Testis (tissue), 2 donors: ENCODE measurements around the gene MCF2L.

Source experiments
- POLR2A ChIP-seq: fragments of 450-650 bp; IDR thresholded peaks from one replicate; pipeline ENCODE4 v1.6.1; 2017; ENCODE audit warnings: antibody characterized with exemption, mild to moderate bottlenecking, moderate library complexity
- TF ChIP-seq, protein P1 (sequence below), 3 experiments: fragments of 450-650 bp in 2 of 3; fragments of 200-600 bp in 1 of 3; sonication (generic) in 1 of 3; IDR thresholded peaks; one replicate each; pipeline ENCODE4 v1.5.1; 2016 to 2019; ENCODE audit warnings: antibody characterized with exemption in 3 of 3, mild to moderate bottlenecking in 2 of 3, moderate library complexity in 1 of 3

GRCh38 chr13:112981451-112981850, 12.4 kb downstream of the MCF2L start:
- TF ChIP-seq POLR2A, result no peak
- TF ChIP-seq, protein P1, sequence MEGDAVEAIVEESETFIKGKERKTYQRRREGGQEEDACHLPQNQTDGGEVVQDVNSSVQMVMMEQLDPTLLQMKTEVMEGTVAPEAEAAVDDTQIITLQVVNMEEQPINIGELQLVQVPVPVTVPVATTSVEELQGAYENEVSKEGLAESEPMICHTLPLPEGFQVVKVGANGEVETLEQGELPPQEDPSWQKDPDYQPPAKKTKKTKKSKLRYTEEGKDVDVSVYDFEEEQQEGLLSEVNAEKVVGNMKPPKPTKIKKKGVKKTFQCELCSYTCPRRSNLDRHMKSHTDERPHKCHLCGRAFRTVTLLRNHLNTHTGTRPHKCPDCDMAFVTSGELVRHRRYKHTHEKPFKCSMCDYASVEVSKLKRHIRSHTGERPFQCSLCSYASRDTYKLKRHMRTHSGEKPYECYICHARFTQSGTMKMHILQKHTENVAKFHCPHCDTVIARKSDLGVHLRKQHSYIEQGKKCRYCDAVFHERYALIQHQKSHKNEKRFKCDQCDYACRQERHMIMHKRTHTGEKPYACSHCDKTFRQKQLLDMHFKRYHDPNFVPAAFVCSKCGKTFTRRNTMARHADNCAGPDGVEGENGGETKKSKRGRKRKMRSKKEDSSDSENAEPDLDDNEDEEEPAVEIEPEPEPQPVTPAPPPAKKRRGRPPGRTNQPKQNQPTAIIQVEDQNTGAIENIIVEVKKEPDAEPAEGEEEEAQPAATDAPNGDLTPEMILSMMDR (IDR thresholded peaks at IDR 0.05), result no peak
